Measurements from ENCODE around the gene OGFOD3. TPM values are rescaled to one million over a fixed set of nuclear protein-coding genes. Genes with fewer than 3 reads are reported as not detected.

OGFOD3 gene
- total and polyA plus RNA-seq, 2 donors (not counting 3 experiments of a cell fraction or from before 2014, with no cell fraction given) = 31.7 to 34.8 TPM

GRCh38 chr17:82392941-82393340 is 25.4 kb downstream of the OGFOD3 start:
- Histone ChIP-seq H3K27ac (ENCODE audit: insufficient read depth, low read depth, low read length) (no peak overlapping the region), H3K36me3 (ENCODE audit: control insufficient read depth in 2 of 2, extremely low read depth in 1 of 2, insufficient read depth in 2 of 2, low read length in 2 of 2) (no peaks in the 10 kb centered on the region), H4K20me1 (replicated peaks; ENCODE audit: control insufficient read depth, extremely low read depth, insufficient read depth, low read length) (no peaks in the 10 kb centered on the region), H3K9ac (replicated peaks; ENCODE audit: extremely low read depth, insufficient read depth, low read length) (no peak overlapping the region), H3K27me3 (ENCODE audit: control insufficient read depth in 2 of 2, insufficient read depth in 2 of 2, low read length in 2 of 2) (no peaks in the 10 kb centered on the region), H3K4me3 (replicated peaks in 1 of 3; ENCODE audit: insufficient read depth in 1 of 3, low read depth in 1 of 3, low read length in 3 of 3) (no peak overlapping the region), H3K4me1 (ENCODE audit: control insufficient read depth, extremely low read depth, insufficient read depth, low read length) (no peaks in the 10 kb centered on the region), H3K9me1 (replicated peaks; ENCODE audit: control insufficient read depth, extremely low read depth, insufficient read depth, low read length) (no peaks in the 10 kb centered on the region), H3K79me2 (ENCODE audit: control insufficient read depth, insufficient read depth, low read length) (no peaks in the 10 kb centered on the region), H2AFZ (ENCODE audit: low read depth, low read length) (no peak overlapping the region), H3K4me2 (ENCODE audit: insufficient read depth, low read length) (no peak overlapping the region), H3K9me3 (replicated peaks; ENCODE audit: control insufficient read depth, insufficient read depth, low read length) (no peaks in the 10 kb centered on the region)
- dilution Hi-C loops (cut with MboI; ENCODE audit: extremely low pct_ligation_motif_present, low sequenced_read_pairs) = no loop called here
- BruUV-seq (replicated peaks) = no TSS peak
- CTCF ChIA-PET = no interaction called here
- no peak for DNase-seq (ENCODE audit: low read depth, low spot score)
- TF ChIP-seq JUN (IDR thresholded peaks at IDR 0.05; ENCODE audit: borderline replicate concordance, insufficient read depth, insufficient read length, low read depth) (no peak), GATA2 (IDR thresholded peaks at IDR 0.05; ENCODE audit: insufficient read depth, insufficient read length, low read depth, low read length) (no peak), FOS (IDR thresholded peaks at IDR 0.05; ENCODE audit: borderline replicate concordance, insufficient read depth, low read length) (no peak), POLR2AphosphoS5 (IDR thresholded peaks at IDR 0.05; ENCODE audit: insufficient read depth, low read depth, low read length) (no peak), MAX (IDR thresholded peaks at IDR 0.05; ENCODE audit: insufficient read depth, insufficient read length) (no peak), CTCF (IDR thresholded peaks at IDR 0.05; ENCODE audit: extremely low read depth in 1 of 2, insufficient read depth in 1 of 2, low read depth in 1 of 2, low read length in 2 of 2) (no peak), EZH2 (IDR thresholded peaks at IDR 0.05; ENCODE audit: borderline replicate concordance, low read depth, low read length, severe bottlenecking) (no peak), MYC (IDR thresholded peaks at IDR 0.05; ENCODE audit: low read depth, low read length) (no peak), POLR2A (IDR thresholded peaks at IDR 0.05; ENCODE audit: low read depth, low read length) (no peak)
- no peak for FAIRE-seq
- POLR2A ChIA-PET = no interaction called here
- intact Hi-C loops (cut with micrococcal nuclease) = no loop called here

All from endothelial cell of umbilical vein (primary cell).